ENCODE measurements around the gene CLCA1. TPM values are rescaled to one million over a fixed set of nuclear protein-coding genes. Genes with fewer than 3 reads are reported as not detected.
A peak's percentile ranks its signal among the peaks of the same experiment; 100 is the strongest.

CLCA1 gene
- total RNA-seq, 1 donor from 2014 or later, result not detected

DNA sequence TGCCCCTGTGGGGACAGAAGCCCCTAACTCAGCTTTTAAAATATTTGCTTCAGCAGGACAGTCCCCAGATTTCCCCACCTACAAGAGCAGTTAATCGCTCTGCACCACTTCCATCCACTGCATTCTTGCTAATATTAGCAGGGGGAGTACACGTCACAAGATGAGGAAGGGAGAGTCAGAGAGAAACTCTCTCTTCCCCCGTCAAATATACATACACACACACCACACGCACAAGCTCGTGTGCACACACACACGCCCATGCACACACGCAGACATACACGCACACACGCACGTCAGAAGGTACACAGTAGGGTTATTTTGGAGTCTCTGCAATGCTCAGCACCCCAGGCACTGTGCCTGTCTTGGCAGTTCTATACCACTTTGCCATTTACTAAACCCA, 2.1 kb downstream of the CLCA1 start:
- Mint-ChIP-seq H3K27me3 (ENCODE audit: insufficient read depth, low read depth) (no peaks in the 10 kb centered on the region), H3K4me3 (no peak overlapping the region), H3K36me3 (no peaks in the 10 kb centered on the region), H3K9me3 (no peaks in the 10 kb centered on the region), H3K4me1 (no peaks in the 10 kb centered on the region), H3K27ac (no peak overlapping the region)
- Histone ChIP-seq H3K4me3 (no peak overlapping the region), H3K9me3 (ENCODE audit: low read depth) (no peaks in the 10 kb centered on the region), H3K79me2 (ENCODE audit: low read depth) (no peaks in the 10 kb centered on the region), H4K20me1 (ENCODE audit: low read depth) (no peaks in the 10 kb centered on the region), H3F3A (ENCODE audit: low read depth) (no peaks in the 10 kb centered on the region), H3K27me3 (no peaks in the 10 kb centered on the region), H3K4me1 (no peaks in the 10 kb centered on the region), H3K9ac (no peak overlapping the region), H2AFZ (replicated peaks) (no peak overlapping the region), H3K36me3 (no peaks in the 10 kb centered on the region), H3K27ac (no peak overlapping the region), H3K4me2 (no peak overlapping the region)
- TF ChIP-seq, protein P1, sequence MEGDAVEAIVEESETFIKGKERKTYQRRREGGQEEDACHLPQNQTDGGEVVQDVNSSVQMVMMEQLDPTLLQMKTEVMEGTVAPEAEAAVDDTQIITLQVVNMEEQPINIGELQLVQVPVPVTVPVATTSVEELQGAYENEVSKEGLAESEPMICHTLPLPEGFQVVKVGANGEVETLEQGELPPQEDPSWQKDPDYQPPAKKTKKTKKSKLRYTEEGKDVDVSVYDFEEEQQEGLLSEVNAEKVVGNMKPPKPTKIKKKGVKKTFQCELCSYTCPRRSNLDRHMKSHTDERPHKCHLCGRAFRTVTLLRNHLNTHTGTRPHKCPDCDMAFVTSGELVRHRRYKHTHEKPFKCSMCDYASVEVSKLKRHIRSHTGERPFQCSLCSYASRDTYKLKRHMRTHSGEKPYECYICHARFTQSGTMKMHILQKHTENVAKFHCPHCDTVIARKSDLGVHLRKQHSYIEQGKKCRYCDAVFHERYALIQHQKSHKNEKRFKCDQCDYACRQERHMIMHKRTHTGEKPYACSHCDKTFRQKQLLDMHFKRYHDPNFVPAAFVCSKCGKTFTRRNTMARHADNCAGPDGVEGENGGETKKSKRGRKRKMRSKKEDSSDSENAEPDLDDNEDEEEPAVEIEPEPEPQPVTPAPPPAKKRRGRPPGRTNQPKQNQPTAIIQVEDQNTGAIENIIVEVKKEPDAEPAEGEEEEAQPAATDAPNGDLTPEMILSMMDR (IDR thresholded peaks at IDR 0.05), result no peak
- TF ChIP-seq EZH2phosphoT487 (IDR thresholded peaks at IDR 0.05), result no peak
- TF ChIP-seq EZH2 (IDR thresholded peaks at IDR 0.05), result no peak
- no peak for DNase-seq (ENCODE audit: low spot score)

- Mint-ChIP-seq H3K36me3 (no peaks in the 10 kb centered on the region), H3K4me3 (no peak overlapping the region), H3K9me3 (no peaks in the 10 kb centered on the region), H3K27ac (no peak overlapping the region), H3K27me3 (ENCODE audit: insufficient read depth, low read depth) (no peaks in the 10 kb centered on the region), H3K4me1 (no peaks in the 10 kb centered on the region)
- Histone ChIP-seq H3K27me3 (no peaks in the 10 kb centered on the region), H3K4me2 (no peak overlapping the region), H3K4me3 (no peak overlapping the region), H3K9me3 (ENCODE audit: low read depth) (no peaks in the 10 kb centered on the region), H3K27ac (no peak overlapping the region), H3F3A (ENCODE audit: low read depth) (no peaks in the 10 kb centered on the region), H3K79me2 (ENCODE audit: low read depth) (no peaks in the 10 kb centered on the region), H3K9ac (no peak overlapping the region), H2AFZ (replicated peaks) (no peak overlapping the region), H4K20me1 (ENCODE audit: low read depth) (no peaks in the 10 kb centered on the region), H3K4me1 (no peaks in the 10 kb centered on the region), H3K36me3 (no peaks in the 10 kb centered on the region)
- no peak for DNase-seq (ENCODE audit: low spot score)
- TF ChIP-seq, protein P1 (IDR thresholded peaks at IDR 0.05), result no peak
- no peak for TF ChIP-seq EZH2 (IDR thresholded peaks at IDR 0.05)
- no peak for TF ChIP-seq EZH2phosphoT487 (IDR thresholded peaks at IDR 0.05)
These were observed 2.6 kb downstream of the CLCA1 start for GRCh38 chr1:86471291-86471690.

- Mint-ChIP-seq H3K27ac (no peak overlapping the region), H3K9me3 (no peaks in the 10 kb centered on the region), H3K4me1 (no peaks in the 10 kb centered on the region), H3K36me3 (no peaks in the 10 kb centered on the region), H3K27me3 (ENCODE audit: insufficient read depth, low read depth) (no peaks in the 10 kb centered on the region), H3K4me3 (no peak overlapping the region)
- Histone ChIP-seq H3F3A (ENCODE audit: low read depth) (no peaks in the 10 kb centered on the region), H3K4me3 (no peak overlapping the region), H3K9me3 (ENCODE audit: low read depth) (no peaks in the 10 kb centered on the region), H3K36me3 (no peaks in the 10 kb centered on the region), H3K4me2 (no peak overlapping the region), H3K27ac (no peak overlapping the region), H3K27me3 (no peaks in the 10 kb centered on the region), H3K4me1 (no peaks in the 10 kb centered on the region), H3K9ac (no peak overlapping the region), H2AFZ (replicated peaks) (peak overlapping the region; percentile 73), H3K79me2 (ENCODE audit: low read depth) (no peaks in the 10 kb centered on the region), H4K20me1 (ENCODE audit: low read depth) (no peaks in the 10 kb centered on the region)
- DNase-seq (ENCODE audit: low spot score), result no peak
- no peak for TF ChIP-seq EZH2phosphoT487 (IDR thresholded peaks at IDR 0.05)
- TF ChIP-seq, protein P1 (IDR thresholded peaks at IDR 0.05), result no peak
- no peak for TF ChIP-seq EZH2 (IDR thresholded peaks at IDR 0.05)
These were observed 3.4 kb downstream of the CLCA1 start for GRCh38 chr1:86472152-86472551.
